Neuron (in vitro differentiated cells): ENCODE results near the gene AIDA.

Source experiments
- H2AFZ ChIP-seq: one replicate; pipeline ENCODE4 v1.6.1; 2013; ENCODE audit warnings: low read depth, mild to moderate bottlenecking, inconsistent platforms, low read length, moderate library complexity
- H3K27me3 ChIP-seq: one replicate; pipeline ENCODE4 v1.6.1; 2013; ENCODE audit warnings: low read length; ENCODE audit not compliant: insufficient read depth
- H3K36me3 ChIP-seq: one replicate; pipeline ENCODE4 v1.6.1; 2013; ENCODE audit warnings: low read length; ENCODE audit not compliant: insufficient read depth
- H3K4me1 ChIP-seq: one replicate; pipeline ENCODE4 v1.6.1; 2013; ENCODE audit warnings: low read length; ENCODE audit not compliant: insufficient read depth
- H3K4me3 ChIP-seq: 2 replicates; pipeline ENCODE4 v1.5.1; 2013; ENCODE audit warnings: mild to moderate bottlenecking, low read length, moderate library complexity
- H3K9me3 ChIP-seq: one replicate; pipeline ENCODE4 v1.6.1; 2013; ENCODE audit warnings: low read length

Gene AIDA

GRCh38 chr1:222624214-222624613 lies 88.1 kb downstream of the AIDA start:
- H3K27me3 ChIP-seq: no peaks in the 10 kb centered on the region
- no peak overlapping the region for H2AFZ ChIP-seq
- no peak overlapping the region for H3K4me3 ChIP-seq
- no peaks in the 10 kb centered on the region for H3K9me3 ChIP-seq
- H3K4me1 ChIP-seq: peaks cover 7% of the 10 kb centered on the region
- peaks cover 63% of the 10 kb centered on the region for H3K36me3 ChIP-seq

GRCh38 chr1:222623458-222623857 lies 88.8 kb downstream of the AIDA start:
- no peaks in the 10 kb centered on the region for H3K9me3 ChIP-seq
- no peak overlapping the region for H2AFZ ChIP-seq
- no peak overlapping the region for H3K4me3 ChIP-seq
- H3K4me1 ChIP-seq: peaks cover 7% of the 10 kb centered on the region
- no peaks in the 10 kb centered on the region for H3K27me3 ChIP-seq
- peaks cover 55% of the 10 kb centered on the region for H3K36me3 ChIP-seq

GRCh38 chr1:222622765-222623164 lies 89.5 kb downstream of the AIDA start:
- H3K9me3 ChIP-seq: no peaks in the 10 kb centered on the region

GRCh38 chr1:222620566-222620965 lies 91.7 kb downstream of the AIDA start:
- H3K27me3 ChIP-seq: no peaks in the 10 kb centered on the region
- peaks cover 31% of the 10 kb centered on the region for H3K36me3 ChIP-seq
- peaks cover 12% of the 10 kb centered on the region for H3K4me1 ChIP-seq
- H3K4me3 ChIP-seq: no peak overlapping the region
- no peaks in the 10 kb centered on the region for H3K9me3 ChIP-seq
- no peak overlapping the region for H2AFZ ChIP-seq

More at GRCh38 chr1:222622765-222623164, 89.5 kb downstream of the AIDA start:
- Histone ChIP-seq H2AFZ (no peak overlapping the region), H3K4me1 (peaks cover 7% of the 10 kb centered on the region), H3K36me3 (peaks cover 48% of the 10 kb centered on the region), H3K27me3 (no peaks in the 10 kb centered on the region), H3K4me3 (no peak overlapping the region)

GRCh38 chr1:222618880-222619596 lies 93.3 kb downstream of the AIDA start:
- H3K9me3 ChIP-seq: no peaks in the 10 kb centered on the region
- peak overlapping the region; percentile 1 for H2AFZ ChIP-seq
- H3K27me3 ChIP-seq: no peaks in the 10 kb centered on the region
- H3K4me1 ChIP-seq: peaks cover 12% of the 10 kb centered on the region
- peak overlapping the region; percentile 76 for H3K4me3 ChIP-seq
- peaks cover 21% of the 10 kb centered on the region for H3K36me3 ChIP-seq
